ENCODE measurements around the gene DPF3. TPM values are rescaled to one million over a fixed set of nuclear protein-coding genes. Genes with fewer than 3 reads are reported as not detected.

The DPF3 gene
- total RNA-seq, 3 donors from 2014 or later = 9.3 to 21.9 (median 10.9) TPM

- H3K36me3 ChIP-seq (ENCODE audit: low read depth) = no peaks in the 10 kb centered on the region
- no peak for DNase-seq
- peaks cover 11% of the 10 kb centered on the region for H3K4me1 ChIP-seq (ENCODE audit: low read depth)
- H3K9me3 ChIP-seq = no peaks in the 10 kb centered on the region
- intact Hi-C loops (cut with DNase I, micrococcal nuclease) = loop anchor here (2.0 to 5.0 kb wide), 2 partner anchors 387 kb away; no protein-coding TSS in a partner anchor
- no peak overlapping the region for H3K4me3 ChIP-seq
- ATAC-seq = no peak
- TF ChIP-seq CTCF (IDR thresholded peaks at IDR 0.05) = no peak
Observed at GRCh38 chr14:72904218-72904617, 10.3 kb upstream of the DPF3 start.

- intact Hi-C loops (cut with DNase I, micrococcal nuclease) = loop anchor here (2.0 to 5.0 kb wide), 2 partner anchors 386 to 387 kb away; no protein-coding TSS in a partner anchor
Observed at GRCh38 chr14:72903716-72904115, 9.8 kb upstream of the DPF3 start.

GRCh38 chr14:72902801-72903530, 9.1 kb upstream of the DPF3 start:
- DNase-seq (no peak), ATAC-seq (no peak)
- Histone ChIP-seq H3K9me3 (no peaks in the 10 kb centered on the region), H3K4me1 (ENCODE audit: low read depth) (peaks cover 8% of the 10 kb centered on the region), H3K36me3 (ENCODE audit: low read depth) (no peaks in the 10 kb centered on the region), H3K4me3 (no peak overlapping the region)
- TF ChIP-seq CTCF (IDR thresholded peaks at IDR 0.05) = no peak
- intact Hi-C loops (cut with DNase I, micrococcal nuclease) = loop anchor here in 1 of 2 donors (5.0 kb wide), 1 partner anchor 386 kb away; no protein-coding TSS in a partner anchor

More at GRCh38 chr14:72903716-72904115, 9.8 kb upstream of the DPF3 start:
- DNase-seq (no peak), ATAC-seq (no peak)
- Histone ChIP-seq H3K36me3 (ENCODE audit: low read depth) (no peaks in the 10 kb centered on the region), H3K4me3 (no peak overlapping the region), H3K4me1 (ENCODE audit: low read depth) (peaks cover 11% of the 10 kb centered on the region), H3K9me3 (no peaks in the 10 kb centered on the region)
- TF ChIP-seq CTCF (IDR thresholded peaks at IDR 0.05) = no peak

DNA sequence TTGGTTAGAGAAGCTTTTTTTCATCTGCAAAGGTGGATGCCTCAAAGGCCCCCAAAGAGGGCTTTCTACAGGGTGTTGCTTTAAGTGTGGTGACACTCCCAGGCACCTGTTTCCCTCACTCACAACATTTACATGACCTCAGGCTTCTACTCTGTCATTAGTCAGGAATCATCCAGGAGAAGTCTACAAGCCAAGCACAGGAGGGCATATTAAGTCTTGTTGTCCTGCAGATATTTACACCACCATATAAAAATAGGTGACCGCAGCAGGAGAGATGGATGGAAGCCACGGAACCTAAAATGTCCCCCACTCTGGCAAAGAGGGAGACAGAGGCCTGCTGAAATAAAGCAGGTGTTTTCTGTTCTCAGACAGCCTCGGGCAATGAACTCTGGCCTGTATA, 7.5 kb upstream of the DPF3 start:
- TF ChIP-seq CTCF (IDR thresholded peaks at IDR 0.05) = no peak
- Histone ChIP-seq H3K4me3 (no peak overlapping the region), H3K36me3 (ENCODE audit: low read depth) (no peaks in the 10 kb centered on the region), H3K9me3 (no peaks in the 10 kb centered on the region), H3K4me1 (ENCODE audit: low read depth) (no peaks in the 10 kb centered on the region)
- no peak for ATAC-seq
- no peak for DNase-seq
- intact Hi-C loops (cut with DNase I, micrococcal nuclease) = loop anchor here in 1 of 2 donors (5.0 kb wide), 1 partner anchor 384 kb away; no protein-coding TSS in a partner anchor

DNA sequence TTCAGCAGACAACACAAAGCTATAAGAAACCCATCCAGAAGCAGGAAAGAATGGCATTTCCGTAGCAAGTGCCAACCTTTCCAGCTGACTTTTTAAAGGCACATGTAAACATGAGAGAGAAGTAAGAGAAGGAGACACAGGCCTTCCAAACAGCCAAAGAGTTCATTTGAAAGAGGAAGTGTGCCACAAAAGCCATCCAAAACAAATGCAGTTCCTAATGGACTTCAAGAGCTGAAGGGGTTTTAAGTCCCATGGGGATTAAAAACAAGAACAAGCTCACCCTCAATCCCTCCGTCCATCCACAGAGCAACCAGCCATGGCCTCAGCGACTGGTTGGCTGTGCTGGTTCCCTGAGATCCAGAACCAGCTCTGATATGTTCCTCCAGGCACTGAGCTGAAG, 4.5 kb upstream of the DPF3 start:
- no peak for DNase-seq
- Histone ChIP-seq H3K9me3 (no peaks in the 10 kb centered on the region), H3K36me3 (ENCODE audit: low read depth) (no peaks in the 10 kb centered on the region), H3K4me3 (no peak overlapping the region), H3K4me1 (ENCODE audit: low read depth) (no peaks in the 10 kb centered on the region)
- intact Hi-C loops (cut with DNase I, micrococcal nuclease) = no loop called here
- TF ChIP-seq CTCF (IDR thresholded peaks at IDR 0.05) = no peak
- ATAC-seq = no peak
